DND-41 (cell line): ENCODE results near the gene EDC4.

Source experiments
- CTCF ChIP-seq: IDR thresholded peaks from 2 replicates; pipeline ENCODE4 v1.5.1; 2012; ENCODE audit warnings: borderline replicate concordance, low read length, moderate library complexity, mild to moderate bottlenecking; ENCODE audit not compliant: poor library complexity, severe bottlenecking; ENCODE audit errors: extremely low read depth
- EZH2 ChIP-seq: IDR thresholded peaks from 3 replicates; pipeline ENCODE4 v1.6.1; 2012; ENCODE audit warnings: borderline replicate concordance, low read depth, mild to moderate bottlenecking, moderate library complexity, low read length, inconsistent platforms; ENCODE audit not compliant: severe bottlenecking

- TF ChIP-seq CTCF (no peak), EZH2 (no peak)
Observed at GRCh38 chr16:67837811-67838210, 35.0 kb upstream of the EDC4 start.
